Measurements from ENCODE around the gene VSIR. TPM values are rescaled to one million over a fixed set of nuclear protein-coding genes. Genes with fewer than 3 reads are reported as not detected.

Gene VSIR
- total and polyA plus RNA-seq, 7 donors = 12.0 to 73.1 (median 40.2) TPM

DNA sequence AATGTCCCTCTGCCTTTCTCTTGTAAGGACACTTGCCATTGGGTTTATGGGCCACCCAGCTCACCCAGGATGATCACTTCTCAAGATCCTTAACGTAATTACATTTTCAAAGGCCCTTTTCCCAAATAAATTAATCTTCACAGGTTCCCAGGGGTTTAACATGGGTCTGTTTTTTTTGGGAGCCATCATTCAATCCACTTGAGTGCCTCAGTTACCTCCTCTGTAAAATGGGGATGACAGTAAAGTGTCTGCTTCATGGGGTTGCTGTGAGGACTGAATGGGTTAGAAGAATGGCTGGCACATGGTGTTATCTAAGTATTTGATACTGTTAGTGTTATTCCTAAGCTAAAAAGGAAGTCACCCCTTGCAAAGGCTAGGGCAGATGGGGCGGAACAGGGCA lies 61.1 kb downstream of the VSIR start:
- H3K36me3 ChIP-seq = no peaks in the 10 kb centered on the region
- intact Hi-C loops (cut with DNase I) = loop anchor here (2.0 to 5.0 kb wide), 4 partner anchors 53 to 399 kb away; partner anchors contain the start of gene CDH23
- H3K9me3 ChIP-seq = no peaks in the 10 kb centered on the region
- H3K27me3 ChIP-seq = no peaks in the 10 kb centered on the region
- 82 to 95% methylated on average over 2 of the region's 2 CpGs for WGBS, 2 donors
- peaks cover 0 to 45% (median 38%) of the 10 kb centered on the region in 4 donors for H3K4me1 ChIP-seq
- peak overlapping the region; percentile 87 to 90 (median 87) for H3K27ac ChIP-seq
- no peak overlapping the region for H3K4me3 ChIP-seq
- DNase-seq = no peak
- no peak for TF ChIP-seq POLR2AphosphoS5 (IDR thresholded peaks at IDR 0.05)
- TF ChIP-seq POLR2A (IDR thresholded peaks at IDR 0.05) = no peak
- TF ChIP-seq, protein P1, sequence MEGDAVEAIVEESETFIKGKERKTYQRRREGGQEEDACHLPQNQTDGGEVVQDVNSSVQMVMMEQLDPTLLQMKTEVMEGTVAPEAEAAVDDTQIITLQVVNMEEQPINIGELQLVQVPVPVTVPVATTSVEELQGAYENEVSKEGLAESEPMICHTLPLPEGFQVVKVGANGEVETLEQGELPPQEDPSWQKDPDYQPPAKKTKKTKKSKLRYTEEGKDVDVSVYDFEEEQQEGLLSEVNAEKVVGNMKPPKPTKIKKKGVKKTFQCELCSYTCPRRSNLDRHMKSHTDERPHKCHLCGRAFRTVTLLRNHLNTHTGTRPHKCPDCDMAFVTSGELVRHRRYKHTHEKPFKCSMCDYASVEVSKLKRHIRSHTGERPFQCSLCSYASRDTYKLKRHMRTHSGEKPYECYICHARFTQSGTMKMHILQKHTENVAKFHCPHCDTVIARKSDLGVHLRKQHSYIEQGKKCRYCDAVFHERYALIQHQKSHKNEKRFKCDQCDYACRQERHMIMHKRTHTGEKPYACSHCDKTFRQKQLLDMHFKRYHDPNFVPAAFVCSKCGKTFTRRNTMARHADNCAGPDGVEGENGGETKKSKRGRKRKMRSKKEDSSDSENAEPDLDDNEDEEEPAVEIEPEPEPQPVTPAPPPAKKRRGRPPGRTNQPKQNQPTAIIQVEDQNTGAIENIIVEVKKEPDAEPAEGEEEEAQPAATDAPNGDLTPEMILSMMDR (IDR thresholded peaks at IDR 0.05) = no peak
- no peak for TF ChIP-seq EP300 (IDR thresholded peaks at IDR 0.05)

DNA sequence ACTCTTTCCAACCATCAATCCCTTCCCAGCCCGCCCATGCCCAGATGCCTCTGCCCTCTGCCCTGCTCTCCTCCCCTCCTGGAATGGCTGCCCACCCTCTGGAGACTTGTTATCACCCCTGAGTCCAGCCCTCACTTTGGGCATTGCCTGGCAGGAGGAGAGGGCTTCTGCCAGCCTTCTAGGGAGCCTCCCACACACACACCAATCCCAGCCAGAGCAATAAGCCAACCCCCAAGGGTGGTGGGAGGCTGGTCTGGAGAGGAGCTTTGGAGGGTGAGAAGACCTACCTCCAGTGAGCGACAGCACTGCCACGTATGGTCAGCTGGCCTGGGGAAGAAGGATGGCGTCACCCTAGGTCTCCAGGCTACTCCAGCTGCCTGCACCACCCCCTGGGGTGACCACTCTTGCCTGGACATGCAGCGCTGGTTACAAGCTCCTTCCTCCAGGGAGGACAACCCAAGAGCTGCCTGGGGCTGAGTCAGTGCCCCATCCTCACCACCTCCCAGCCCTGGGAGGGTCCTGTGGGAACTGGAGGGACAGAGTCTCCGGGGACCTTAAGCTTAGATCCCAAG lies 62.2 kb downstream of the VSIR start:
- no peak overlapping the region for H3K4me3 ChIP-seq
- no peaks in the 10 kb centered on the region for H3K36me3 ChIP-seq
- no peaks in the 10 kb centered on the region for H3K27me3 ChIP-seq
- 89 to 90% methylated on average over 6 of the region's 6 CpGs for WGBS, 2 donors
- H3K27ac ChIP-seq = peak overlapping the region in 1 of 4 donors; percentile 87
- TF ChIP-seq, protein P1 (IDR thresholded peaks at IDR 0.05) = no peak
- TF ChIP-seq POLR2AphosphoS5 (IDR thresholded peaks at IDR 0.05) (no peak), EP300 (IDR thresholded peaks at IDR 0.05) (no peak), POLR2A (IDR thresholded peaks at IDR 0.05) (no peak)
- no peaks in the 10 kb centered on the region for H3K9me3 ChIP-seq
- no peak for DNase-seq
- intact Hi-C loops (cut with DNase I) = loop anchor here (5.0 kb wide), 2 partner anchors 314 to 334 kb away; partner anchors contain the start of gene CDH23
- H3K4me1 ChIP-seq = peaks cover 0 to 40% (median 37%) of the 10 kb centered on the region in 4 donors

DNA sequence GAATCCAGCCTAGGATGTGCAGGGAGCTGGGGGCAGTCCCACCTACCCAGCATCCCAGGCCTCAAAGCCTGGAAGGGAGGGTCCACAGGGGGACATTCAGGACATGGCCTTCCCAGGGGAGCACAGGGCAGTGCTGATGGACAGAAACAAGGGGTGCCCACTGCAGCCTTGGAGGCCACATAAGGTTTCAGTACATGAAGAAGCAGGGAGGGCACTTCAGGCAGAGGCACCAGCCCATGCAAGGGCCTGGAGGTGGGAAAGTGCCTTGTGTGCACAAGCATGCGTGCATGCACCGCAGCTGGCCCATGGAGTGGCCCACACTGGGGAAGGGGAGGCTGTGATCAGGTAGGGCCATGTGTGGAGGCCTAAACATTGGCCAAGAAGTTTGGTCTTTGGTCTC lies 62.8 kb downstream of the VSIR start:
- peaks cover 0 to 34% (median 31%) of the 10 kb centered on the region in 4 donors for H3K4me1 ChIP-seq
- no peak for DNase-seq
- no peak overlapping the region for H3K27ac ChIP-seq
- intact Hi-C loops (cut with DNase I) = loop anchor here (5.0 kb wide), 2 partner anchors 313 to 333 kb away; partner anchors contain the start of gene CDH23
- H3K27me3 ChIP-seq = no peaks in the 10 kb centered on the region
- H3K36me3 ChIP-seq = no peaks in the 10 kb centered on the region
- no peak overlapping the region for H3K4me3 ChIP-seq
- TF ChIP-seq POLR2A (IDR thresholded peaks at IDR 0.05) (no peak), POLR2AphosphoS5 (IDR thresholded peaks at IDR 0.05) (no peak), EP300 (IDR thresholded peaks at IDR 0.05) (no peak)
- TF ChIP-seq, protein P1 (IDR thresholded peaks at IDR 0.05) = no peak
- no peaks in the 10 kb centered on the region for H3K9me3 ChIP-seq
- 97% methylated on average over 2 of the region's 2 CpGs for WGBS, 2 donors

DNA sequence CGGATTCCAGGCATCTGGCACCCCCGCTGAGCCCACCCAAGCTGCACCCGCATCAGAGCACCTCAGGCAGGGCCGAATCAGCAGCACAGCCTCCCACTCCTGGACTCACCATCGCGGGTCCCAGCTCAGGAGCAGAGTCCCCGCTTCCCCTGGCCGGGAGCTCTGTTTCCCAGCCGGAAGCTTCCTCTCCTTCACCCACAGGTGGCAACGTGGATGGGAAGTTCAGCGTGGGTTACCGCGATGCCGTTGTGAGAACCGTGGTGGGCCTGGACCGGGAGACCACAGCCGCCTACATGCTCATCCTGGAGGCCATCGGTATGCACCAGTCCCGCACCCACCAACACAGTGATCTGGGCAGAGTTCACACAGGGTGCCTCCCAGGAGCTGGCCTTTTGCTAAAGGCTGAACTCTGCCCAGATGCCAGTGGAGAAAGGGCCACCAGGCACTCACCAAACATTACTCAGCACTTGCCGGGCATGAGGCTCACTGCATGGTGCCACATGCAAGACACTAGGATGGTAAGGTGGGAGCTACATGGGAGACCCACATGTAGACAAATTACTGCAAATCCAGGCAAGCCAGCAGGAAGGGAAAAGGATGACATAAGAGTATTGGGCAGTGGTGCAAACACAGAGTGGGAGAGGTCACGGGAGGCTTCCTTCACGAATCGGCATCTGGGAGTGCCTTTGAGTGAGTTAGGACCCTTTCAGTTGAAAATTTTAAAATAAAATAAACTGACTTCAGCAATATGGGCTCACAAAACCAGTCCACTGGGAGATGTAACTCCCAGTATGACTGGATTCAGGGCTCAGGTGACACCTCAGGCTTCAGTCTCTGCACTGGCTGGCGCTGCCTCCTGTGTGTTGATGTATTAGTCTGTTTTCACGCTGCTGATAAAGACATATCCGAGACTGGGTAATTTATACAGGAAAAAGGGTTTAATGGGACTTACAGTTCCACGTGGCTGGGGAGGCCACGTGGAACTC lies 64.1 kb downstream of the VSIR start:
- TF ChIP-seq EP300 (IDR thresholded peaks at IDR 0.05) = no peak
- no peak for TF ChIP-seq POLR2A (IDR thresholded peaks at IDR 0.05)
- H3K27me3 ChIP-seq = no peaks in the 10 kb centered on the region
- H3K4me1 ChIP-seq = peaks cover 0 to 21% (median 18%) of the 10 kb centered on the region in 4 donors
- no peak for DNase-seq
- no peak overlapping the region for H3K4me3 ChIP-seq
- H3K9me3 ChIP-seq = no peaks in the 10 kb centered on the region
- no peaks in the 10 kb centered on the region for H3K36me3 ChIP-seq
- no peak overlapping the region for H3K27ac ChIP-seq
- WGBS, 2 donors = 63 to 80% methylated on average over 28 of the region's 28 CpGs
- intact Hi-C loops (cut with DNase I) = no loop called here

DNA sequence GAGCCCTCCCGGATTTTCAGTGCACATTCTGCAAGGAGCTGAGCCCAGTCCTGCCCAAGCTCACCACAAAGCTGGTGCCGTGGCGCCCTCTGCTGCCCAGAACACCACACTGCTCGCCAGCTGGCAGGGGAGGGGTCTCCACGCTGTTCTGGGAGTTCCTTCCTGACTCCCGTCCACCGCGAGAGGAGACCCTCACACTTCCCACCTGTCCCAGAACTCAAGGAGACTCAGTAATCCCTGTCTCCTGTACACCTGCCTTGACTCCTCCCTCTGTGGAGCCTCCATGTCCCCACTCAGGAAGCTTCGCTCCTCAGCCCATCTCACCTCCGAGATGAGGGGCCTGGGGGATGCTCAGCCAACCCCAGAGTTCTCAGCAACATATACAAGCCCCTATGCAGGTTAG lies 65.0 kb downstream of the VSIR start:
- Histone ChIP-seq H3K9me3 (no peaks in the 10 kb centered on the region), H3K27me3 (no peaks in the 10 kb centered on the region), H3K4me3 (no peak overlapping the region), H3K27ac (no peak overlapping the region), H3K4me1 (peaks cover 0 to 12% (median 9%) of the 10 kb centered on the region in 4 donors), H3K36me3 (no peaks in the 10 kb centered on the region)
- TF ChIP-seq EP300 (IDR thresholded peaks at IDR 0.05) (no peak), POLR2A (IDR thresholded peaks at IDR 0.05) (no peak)
- TF ChIP-seq, protein P1 (IDR thresholded peaks at IDR 0.05) = peak in 3 of 4 experiments; percentile 66 to 72 (median 70)
- 11 to 18% methylated on average over 10 of the region's 10 CpGs for WGBS, 2 donors
- intact Hi-C loops (cut with DNase I) = no loop called here
- no peak for DNase-seq
